Loucy (cell line): ENCODE results near the gene ELF3.

Experiments
- H2AFZ ChIP-seq: fragments of 200-600 bp; sonication (generic); 2 replicates; pipeline ENCODE4 v1.6.0; 2016; ENCODE audit warnings: antibody characterized with exemption, mild to moderate bottlenecking, low read length, moderate library complexity
- H3F3A ChIP-seq: fragments of 200-600 bp; 2 replicates; pipeline ENCODE4 v1.6.0; 2016; ENCODE audit warnings: antibody characterized with exemption, low read depth, mild to moderate bottlenecking
- H3K27me3 ChIP-seq: fragments of 200-600 bp; sonication (generic); 2 replicates; pipeline ENCODE4 v1.6.1; 2014; ENCODE audit warnings: low read length, mild to moderate bottlenecking; ENCODE audit not compliant: insufficient read depth, poor library complexity, severe bottlenecking
- H3K36me3 ChIP-seq: fragments of 200-600 bp; sonication (generic); 2 replicates; pipeline ENCODE4 v1.6.1; 2016; ENCODE audit warnings: low read length; ENCODE audit not compliant: insufficient read depth
- H3K4me1 ChIP-seq: fragments of 200-600 bp; sonication (generic); 2 replicates; pipeline ENCODE4 v1.5.1; 2014; ENCODE audit warnings: low read length, mild to moderate bottlenecking; ENCODE audit not compliant: insufficient read depth, poor library complexity, severe bottlenecking
- H3K4me2 ChIP-seq: fragments of 200-600 bp; sonication (generic); 2 replicates; pipeline ENCODE4 v1.6.0; 2014; ENCODE audit warnings: antibody characterized with exemption, low read length, low read depth, mild to moderate bottlenecking; ENCODE audit not compliant: poor library complexity, severe bottlenecking
- H3K4me3 ChIP-seq: fragments of 200-600 bp; sonication (generic); 2 replicates; pipeline ENCODE4 v1.5.1; 2014; ENCODE audit warnings: low read length, mild to moderate bottlenecking, mixed read lengths; ENCODE audit not compliant: poor library complexity, severe bottlenecking
- H3K79me2 ChIP-seq: fragments of 200-600 bp; sonication (generic); 2 replicates; pipeline ENCODE4 v1.6.1; 2014; ENCODE audit warnings: low read length; ENCODE audit not compliant: insufficient read depth
- H3K9ac ChIP-seq: fragments of 200-600 bp; sonication (generic); 2 replicates; pipeline ENCODE4 v1.6.0; 2014; ENCODE audit warnings: mild to moderate bottlenecking, low read depth, low read length, moderate library complexity; ENCODE audit not compliant: poor library complexity, severe bottlenecking
- H3K9me2 ChIP-seq: fragments of 200-600 bp; sonication (generic); replicated peaks from 2 replicates; pipeline ENCODE4 v1.6.1; 2016; ENCODE audit warnings: low read depth, low read length, mixed read lengths
- H3K9me3 ChIP-seq: fragments of 200-600 bp; sonication (generic); 2 replicates; pipeline ENCODE4 v1.6.1; 2014; ENCODE audit warnings: mild to moderate bottlenecking, antibody characterized with exemption, low read length, low read depth; ENCODE audit not compliant: insufficient read depth
- H4K20me1 ChIP-seq: fragments of 200-600 bp; sonication (generic); 2 replicates; pipeline ENCODE4 v1.6.0; 2014; ENCODE audit warnings: antibody characterized with exemption, low read length, mild to moderate bottlenecking; ENCODE audit not compliant: insufficient read depth, poor library complexity, severe bottlenecking
- EZH2phosphoT487 ChIP-seq: fragments of 200-600 bp; IDR thresholded peaks from 2 replicates; pipeline ENCODE4 v1.6.1; 2018; ENCODE audit warnings: antibody characterized with exemption, mild to moderate bottlenecking, moderate library complexity, borderline replicate concordance
- TF ChIP-seq, protein P1 (sequence below): fragments of 200-600 bp; sonication (generic); conservative IDR thresholded peaks from 2 replicates; pipeline ENCODE4 v1.5.1; 2014; ENCODE audit warnings: mild to moderate bottlenecking, antibody characterized with exemption, low read length

ELF3 gene

DNA sequence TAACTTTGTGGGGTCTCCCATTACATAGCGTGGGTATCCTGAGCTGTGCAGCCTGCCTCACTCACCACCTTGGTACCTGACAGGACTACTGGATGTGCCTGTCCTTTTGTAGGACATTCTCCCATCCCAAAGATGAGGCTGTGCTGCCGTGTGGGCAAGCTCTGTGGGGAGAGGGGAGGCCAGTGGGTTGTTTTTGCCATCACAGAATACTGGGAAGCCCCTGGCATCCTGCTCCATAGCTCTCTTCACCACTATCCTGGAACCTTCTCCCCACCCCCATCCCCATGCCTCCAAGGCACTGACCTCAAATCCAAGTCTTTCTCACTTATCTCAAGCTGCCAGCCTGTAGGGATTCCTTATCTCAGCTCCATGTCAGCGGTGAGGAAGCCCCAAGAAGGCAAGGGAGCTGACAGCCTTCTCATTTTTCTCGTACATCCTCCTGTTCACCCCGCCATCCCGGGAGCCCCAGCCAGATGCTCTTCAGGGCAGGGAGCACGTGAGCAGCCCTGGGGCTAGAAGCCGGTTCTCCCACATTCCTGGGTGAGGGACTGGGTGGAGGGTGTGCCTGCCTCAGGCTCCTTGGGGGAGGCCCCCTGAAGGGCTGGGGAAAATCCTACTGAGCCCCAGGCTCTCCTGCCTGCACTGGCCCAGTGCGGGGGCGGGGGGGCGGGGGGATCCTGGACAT, 2.4 kb upstream of the ELF3 start:
- Histone ChIP-seq H3K4me2 (no peak overlapping the region), H3F3A (no peaks in the 10 kb centered on the region), H4K20me1 (no peaks in the 10 kb centered on the region), H3K9me3 (no peaks in the 10 kb centered on the region), H3K9me2 (no peaks in the 10 kb centered on the region), H3K4me1 (no peaks in the 10 kb centered on the region), H3K79me2 (no peaks in the 10 kb centered on the region), H3K36me3 (peaks cover 24% of the 10 kb centered on the region; the same call in 1 of the 2 replicates), H3K4me3 (no peak overlapping the region), H2AFZ (no peak overlapping the region), H3K27me3 (no peaks in the 10 kb centered on the region), H3K9ac (no peak overlapping the region)
- TF ChIP-seq, protein P1, sequence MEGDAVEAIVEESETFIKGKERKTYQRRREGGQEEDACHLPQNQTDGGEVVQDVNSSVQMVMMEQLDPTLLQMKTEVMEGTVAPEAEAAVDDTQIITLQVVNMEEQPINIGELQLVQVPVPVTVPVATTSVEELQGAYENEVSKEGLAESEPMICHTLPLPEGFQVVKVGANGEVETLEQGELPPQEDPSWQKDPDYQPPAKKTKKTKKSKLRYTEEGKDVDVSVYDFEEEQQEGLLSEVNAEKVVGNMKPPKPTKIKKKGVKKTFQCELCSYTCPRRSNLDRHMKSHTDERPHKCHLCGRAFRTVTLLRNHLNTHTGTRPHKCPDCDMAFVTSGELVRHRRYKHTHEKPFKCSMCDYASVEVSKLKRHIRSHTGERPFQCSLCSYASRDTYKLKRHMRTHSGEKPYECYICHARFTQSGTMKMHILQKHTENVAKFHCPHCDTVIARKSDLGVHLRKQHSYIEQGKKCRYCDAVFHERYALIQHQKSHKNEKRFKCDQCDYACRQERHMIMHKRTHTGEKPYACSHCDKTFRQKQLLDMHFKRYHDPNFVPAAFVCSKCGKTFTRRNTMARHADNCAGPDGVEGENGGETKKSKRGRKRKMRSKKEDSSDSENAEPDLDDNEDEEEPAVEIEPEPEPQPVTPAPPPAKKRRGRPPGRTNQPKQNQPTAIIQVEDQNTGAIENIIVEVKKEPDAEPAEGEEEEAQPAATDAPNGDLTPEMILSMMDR: no peak

DNA sequence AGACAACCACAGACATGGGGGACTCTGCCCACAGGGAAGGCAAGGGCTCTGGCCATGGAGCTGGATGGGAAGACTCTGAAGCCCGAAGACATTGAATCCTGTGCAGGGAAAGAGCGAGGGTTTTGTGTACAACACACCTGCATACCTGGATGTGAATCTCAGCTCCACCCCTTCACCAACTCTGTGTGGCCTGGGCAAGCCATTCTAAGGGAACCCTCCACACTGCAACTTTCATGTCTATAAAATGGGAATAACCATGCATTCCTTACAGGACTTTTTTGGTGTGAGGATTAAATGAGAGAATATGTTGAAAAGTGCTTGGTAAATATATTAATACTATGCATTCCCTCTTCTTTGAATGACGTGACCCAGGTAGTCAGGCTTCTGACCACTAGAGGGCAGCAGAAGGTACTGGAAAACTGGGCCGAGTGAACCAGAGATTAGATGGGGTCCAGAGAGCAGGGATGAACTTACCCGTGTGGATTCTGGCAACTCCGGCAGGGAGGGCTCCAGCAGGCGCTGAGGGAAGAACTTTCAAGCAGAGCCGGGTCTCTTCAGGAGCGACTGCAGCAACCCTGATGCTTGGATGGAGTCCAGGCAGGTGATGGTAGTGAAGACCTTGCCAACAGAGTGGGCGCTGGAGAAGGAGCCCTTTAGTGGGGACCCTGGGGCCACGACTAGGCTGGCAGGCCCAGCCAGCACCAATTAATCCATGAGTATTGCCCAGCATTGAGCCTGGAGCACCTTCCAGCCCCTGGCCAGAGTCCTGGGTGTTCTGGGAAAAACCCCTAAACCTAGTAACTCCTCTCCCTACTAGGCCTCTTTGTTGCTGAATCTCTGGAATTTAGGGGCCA, 834 bp upstream of the ELF3 start:
- no peaks in the 10 kb centered on the region for H4K20me1 ChIP-seq
- no peaks in the 10 kb centered on the region for H3F3A ChIP-seq
- no peak overlapping the region for H3K9ac ChIP-seq
- H3K4me2 ChIP-seq: no peak overlapping the region
- H3K4me3 ChIP-seq: no peak overlapping the region
- H2AFZ ChIP-seq: no peak overlapping the region
- TF ChIP-seq EZH2phosphoT487: no peak
- TF ChIP-seq, protein P1: peak; percentile 89
- H3K4me1 ChIP-seq: no peaks in the 10 kb centered on the region
- H3K79me2 ChIP-seq: no peaks in the 10 kb centered on the region
- H3K9me2 ChIP-seq: no peaks in the 10 kb centered on the region
- H3K27me3 ChIP-seq: no peaks in the 10 kb centered on the region
- H3K36me3 ChIP-seq: peaks cover 10% of the 10 kb centered on the region; the same call in 1 of the 2 replicates
- H3K9me3 ChIP-seq: no peaks in the 10 kb centered on the region

DNA sequence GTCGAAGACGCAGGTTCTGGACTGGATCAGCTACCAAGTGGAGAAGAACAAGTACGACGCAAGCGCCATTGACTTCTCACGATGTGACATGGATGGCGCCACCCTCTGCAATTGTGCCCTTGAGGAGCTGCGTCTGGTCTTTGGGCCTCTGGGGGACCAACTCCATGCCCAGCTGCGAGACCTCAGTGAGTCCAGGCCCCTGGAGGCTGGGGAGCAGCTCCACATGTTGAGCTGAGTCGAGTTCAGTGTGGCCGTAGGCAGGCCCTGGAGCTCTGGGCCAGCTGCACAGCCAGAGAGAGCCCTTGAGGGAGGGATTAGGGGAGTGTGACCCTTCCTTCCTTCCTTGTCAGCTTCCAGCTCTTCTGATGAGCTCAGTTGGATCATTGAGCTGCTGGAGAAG, 1.6 kb downstream of the ELF3 start:
- H3K4me2 ChIP-seq: no peak overlapping the region
- H3K9me2 ChIP-seq: no peaks in the 10 kb centered on the region
- no peaks in the 10 kb centered on the region for H3F3A ChIP-seq
- no peak overlapping the region for H2AFZ ChIP-seq
- H3K9ac ChIP-seq: no peak overlapping the region
- no peaks in the 10 kb centered on the region for H3K79me2 ChIP-seq
- H3K27me3 ChIP-seq: no peaks in the 10 kb centered on the region
- no peaks in the 10 kb centered on the region for H3K4me1 ChIP-seq
- TF ChIP-seq EZH2phosphoT487: no peak
- TF ChIP-seq, protein P1: no peak
- no peak overlapping the region for H3K4me3 ChIP-seq
- no peaks in the 10 kb centered on the region for H3K9me3 ChIP-seq
- no peaks in the 10 kb centered on the region for H3K36me3 ChIP-seq
- H4K20me1 ChIP-seq: no peaks in the 10 kb centered on the region
